Nephron progenitor cell (in vitro differentiated cells): ENCODE data around the gene GPC5.

Experiments
- DNase-seq: peaks from one replicate; pipeline ENCODE4 v3.0.0; 2021
- H3K27ac Mint-ChIP-seq: 2 replicates; pipeline ENCODE4 v1.8.0; 2021; ENCODE audit warnings: mild to moderate bottlenecking, moderate library complexity, mixed read lengths
- H3K27me3 Mint-ChIP-seq: 2 replicates; pipeline ENCODE4 v1.8.0; 2021; ENCODE audit warnings: mild to moderate bottlenecking, low read depth, mixed read lengths; ENCODE audit not compliant: poor library complexity
- H3K36me3 Mint-ChIP-seq: 2 replicates; pipeline ENCODE4 v1.8.0; 2021; ENCODE audit warnings: low read depth, mixed read lengths
- H3K4me1 Mint-ChIP-seq: 2 replicates; pipeline ENCODE4 v1.8.0; 2021; ENCODE audit warnings: mixed read lengths
- H3K4me3 Mint-ChIP-seq: 2 replicates; pipeline ENCODE4 v1.8.0; 2021; ENCODE audit warnings: mild to moderate bottlenecking, moderate library complexity, mixed read lengths
- H3K9me3 Mint-ChIP-seq: 2 replicates; pipeline ENCODE4 v1.8.0; 2021; ENCODE audit warnings: mild to moderate bottlenecking, moderate library complexity, mixed read lengths
- CTCF ChIP-seq: fragments of 200-600 bp; sonication (generic); IDR thresholded peaks from 2 replicates; pipeline ENCODE4 v1.5.0; 2021; ENCODE audit warnings: antibody characterized with exemption

Gene GPC5

GRCh38 chr13:91824416-91824815 lies 426.0 kb downstream of the GPC5 start:
- H3K27ac Mint-ChIP-seq, result no peak overlapping the region
- H3K4me3 Mint-ChIP-seq, result no peak overlapping the region
- DNase-seq, result no peak
- peaks cover 5% of the 10 kb centered on the region for H3K9me3 Mint-ChIP-seq
- no peaks in the 10 kb centered on the region for H3K36me3 Mint-ChIP-seq
- no peak for TF ChIP-seq CTCF
- no peaks in the 10 kb centered on the region for H3K4me1 Mint-ChIP-seq
- H3K27me3 Mint-ChIP-seq, result peaks cover 6% of the 10 kb centered on the region

- no peak for TF ChIP-seq CTCF
- Mint-ChIP-seq H3K36me3 (no peaks in the 10 kb centered on the region), H3K9me3 (peaks cover 7% of the 10 kb centered on the region), H3K27me3 (peaks cover 6% of the 10 kb centered on the region), H3K4me3 (no peak overlapping the region), H3K4me1 (no peaks in the 10 kb centered on the region), H3K27ac (no peak overlapping the region)
- DNase-seq, result no peak
Measured at GRCh38 chr13:91825516-91825915, 427.1 kb downstream of the GPC5 start.

- Mint-ChIP-seq H3K9me3 (peaks cover 16% of the 10 kb centered on the region), H3K36me3 (no peaks in the 10 kb centered on the region), H3K27ac (no peak overlapping the region), H3K27me3 (peaks cover 4% of the 10 kb centered on the region), H3K4me3 (no peak overlapping the region), H3K4me1 (no peaks in the 10 kb centered on the region)
- no peak for TF ChIP-seq CTCF
- no peak for DNase-seq
Measured at GRCh38 chr13:91836553-91836952, 438.1 kb downstream of the GPC5 start.

- H3K9me3 Mint-ChIP-seq, result no peaks in the 10 kb centered on the region
- DNase-seq, result no peak
- no peaks in the 10 kb centered on the region for H3K36me3 Mint-ChIP-seq
- TF ChIP-seq CTCF, result no peak
- H3K27me3 Mint-ChIP-seq, result peaks cover 5% of the 10 kb centered on the region
- H3K4me1 Mint-ChIP-seq, result no peaks in the 10 kb centered on the region
- no peak overlapping the region for H3K27ac Mint-ChIP-seq
- H3K4me3 Mint-ChIP-seq, result no peak overlapping the region
Measured at GRCh38 chr13:91845612-91846011, 447.2 kb downstream of the GPC5 start.

GRCh38 chr13:91863699-91864098 lies 465.3 kb downstream of the GPC5 start:
- Mint-ChIP-seq H3K27me3 (peaks cover 7% of the 10 kb centered on the region), H3K9me3 (no peaks in the 10 kb centered on the region), H3K4me1 (no peaks in the 10 kb centered on the region), H3K27ac (no peak overlapping the region), H3K36me3 (no peaks in the 10 kb centered on the region), H3K4me3 (no peak overlapping the region)
- no peak for DNase-seq
- no peak for TF ChIP-seq CTCF

- H3K36me3 Mint-ChIP-seq, result no peaks in the 10 kb centered on the region
- no peak for DNase-seq
Measured at GRCh38 chr13:91868351-91868750, 469.9 kb downstream of the GPC5 start.

More at GRCh38 chr13:91868351-91868750, 469.9 kb downstream of the GPC5 start:
- Mint-ChIP-seq H3K27me3 (no peaks in the 10 kb centered on the region), H3K9me3 (no peaks in the 10 kb centered on the region), H3K4me1 (no peaks in the 10 kb centered on the region), H3K4me3 (no peak overlapping the region), H3K27ac (no peak overlapping the region)
- TF ChIP-seq CTCF, result no peak
